ENCODE results near the gene SLC16A6.
"Not testable (repeated sequence)": the region's sequence is repeated elsewhere in the genome, so short reads cannot be mapped to it uniquely, and the experiment has no call there.

SLC16A6 gene

GRCh38 chr17:68231541-68231940 lies 59.4 kb downstream of the SLC16A6 start:
- Histone ChIP-seq H3K4me3 (ENCODE audit: low read depth in 1 of 2, low read length in 1 of 2) (no peak overlapping the region), H3K4me1 (ENCODE audit: control insufficient read depth in 1 of 2, insufficient read depth in 1 of 2, low read depth in 1 of 2, low read length in 1 of 2) (peaks cover 0 to under 1% of the 10 kb centered on the region in 2 experiments), H3K27ac (no peak overlapping the region), H3K36me3 (no peaks in the 10 kb centered on the region), H3K9me3 (no peaks in the 10 kb centered on the region), H3K27me3 (no peaks in the 10 kb centered on the region)
- no peak for TF ChIP-seq CTCF (IDR thresholded peaks at IDR 0.05)

GRCh38 chr17:68231131-68231530 lies 59.8 kb downstream of the SLC16A6 start:
- not testable (repeated sequence) for H3K4me3 ChIP-seq (ENCODE audit: low read depth in 1 of 2, low read length in 1 of 2); H3K27ac ChIP-seq; H3K27me3 ChIP-seq; H3K9me3 ChIP-seq; H3K4me1 ChIP-seq (ENCODE audit: control insufficient read depth in 1 of 2, insufficient read depth in 1 of 2, low read depth in 1 of 2, low read length in 1 of 2); H3K36me3 ChIP-seq

GRCh38 chr17:68229619-68230018 lies 61.3 kb downstream of the SLC16A6 start:
- H3K9me3 ChIP-seq, result no peaks in the 10 kb centered on the region
- H3K27me3 ChIP-seq, result no peaks in the 10 kb centered on the region
- H3K27ac ChIP-seq, result no peak overlapping the region
- no peaks in the 10 kb centered on the region for H3K36me3 ChIP-seq
- H3K4me1 ChIP-seq (ENCODE audit: control insufficient read depth in 1 of 2, insufficient read depth in 1 of 2, low read depth in 1 of 2, low read length in 1 of 2), result no peaks in the 10 kb centered on the region
- TF ChIP-seq CTCF (IDR thresholded peaks at IDR 0.05), result no peak
- no peak overlapping the region for H3K4me3 ChIP-seq (ENCODE audit: low read depth in 1 of 2, low read length in 1 of 2)

- H3K36me3 ChIP-seq, result no peaks in the 10 kb centered on the region
- no peak overlapping the region for H3K4me3 ChIP-seq (ENCODE audit: low read depth in 1 of 2, low read length in 1 of 2)
- H3K9me3 ChIP-seq, result no peaks in the 10 kb centered on the region
- H3K4me1 ChIP-seq (ENCODE audit: control insufficient read depth in 1 of 2, insufficient read depth in 1 of 2, low read depth in 1 of 2, low read length in 1 of 2), result no peaks in the 10 kb centered on the region
- no peaks in the 10 kb centered on the region for H3K27me3 ChIP-seq
- no peak overlapping the region for H3K27ac ChIP-seq
- no peak for TF ChIP-seq CTCF (IDR thresholded peaks at IDR 0.05)
Observed at GRCh38 chr17:68228817-68229570, 61.9 kb downstream of the SLC16A6 start.

GRCh38 chr17:68228039-68228680 lies 62.8 kb downstream of the SLC16A6 start:
- H3K27ac ChIP-seq; H3K27me3 ChIP-seq; H3K4me1 ChIP-seq (ENCODE audit: control insufficient read depth in 1 of 2, insufficient read depth in 1 of 2, low read depth in 1 of 2, low read length in 1 of 2); H3K9me3 ChIP-seq; H3K4me3 ChIP-seq (ENCODE audit: low read depth in 1 of 2, low read length in 1 of 2); H3K36me3 ChIP-seq: not testable (repeated sequence)

- not testable (repeated sequence) for H3K4me3 ChIP-seq (ENCODE audit: low read depth in 1 of 2, low read length in 1 of 2); H3K4me1 ChIP-seq (ENCODE audit: control insufficient read depth in 1 of 2, insufficient read depth in 1 of 2, low read depth in 1 of 2, low read length in 1 of 2); H3K27ac ChIP-seq; H3K9me3 ChIP-seq; H3K36me3 ChIP-seq; H3K27me3 ChIP-seq
Observed at GRCh38 chr17:68225055-68225454, 65.9 kb downstream of the SLC16A6 start.

- no peak for TF ChIP-seq CTCF (IDR thresholded peaks at IDR 0.05)
- Histone ChIP-seq H3K36me3 (no peaks in the 10 kb centered on the region), H3K27me3 (no peaks in the 10 kb centered on the region), H3K27ac (no peak overlapping the region), H3K4me3 (ENCODE audit: low read depth in 1 of 2, low read length in 1 of 2) (no peak overlapping the region), H3K9me3 (no peaks in the 10 kb centered on the region), H3K4me1 (ENCODE audit: control insufficient read depth in 1 of 2, insufficient read depth in 1 of 2, low read depth in 1 of 2, low read length in 1 of 2) (peaks cover 0 to 5% of the 10 kb centered on the region in 2 experiments)
Observed at GRCh38 chr17:68222606-68223005, 68.3 kb downstream of the SLC16A6 start.
